GM12872 (cell line): ENCODE measurements around the gene WDR6.

Source experiments
- CTCF ChIP-seq: IDR thresholded peaks from 3 replicates; pipeline ENCODE4 v1.5.1; 2011; ENCODE audit warnings: low read depth, mild to moderate bottlenecking, low read length, moderate library complexity; ENCODE audit not compliant: insufficient read depth

WDR6 gene

GRCh38 chr3:49024449-49024848, 17.3 kb downstream of the WDR6 start:
- no peak for TF ChIP-seq CTCF

- no peak for TF ChIP-seq CTCF
Measured at GRCh38 chr3:49025005-49025792, 18.0 kb downstream of the WDR6 start.

- no peak for TF ChIP-seq CTCF
Measured at GRCh38 chr3:49025793-49026520, 18.8 kb downstream of the WDR6 start.

- TF ChIP-seq CTCF, result no peak
Measured at GRCh38 chr3:49026536-49026935, 19.3 kb downstream of the WDR6 start.

GRCh38 chr3:49027634-49028033, 20.4 kb downstream of the WDR6 start:
- TF ChIP-seq CTCF, result no peak

DNA sequence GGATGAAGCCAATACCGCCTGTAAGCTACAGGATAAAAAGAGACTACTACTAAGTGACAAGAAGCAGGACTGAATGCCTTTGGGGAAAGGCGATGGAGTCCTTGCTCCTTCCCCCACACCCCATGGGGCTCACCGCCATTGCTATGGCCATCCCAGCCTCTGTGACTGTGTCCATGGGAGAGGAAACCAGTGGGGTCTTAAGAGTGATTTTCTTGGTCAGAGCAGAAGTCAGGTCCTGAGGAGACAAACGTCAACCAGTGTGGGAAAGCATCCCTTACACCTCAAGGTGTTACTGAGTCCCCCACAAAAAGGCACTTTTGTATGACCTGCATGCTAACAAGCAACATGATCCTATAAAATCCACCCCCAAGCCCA, 21.1 kb downstream of the WDR6 start:
- no peak for TF ChIP-seq CTCF

- no peak for TF ChIP-seq CTCF
Measured at GRCh38 chr3:49028673-49029562, 21.7 kb downstream of the WDR6 start, which contains the start of gene IMPDH2. Gene IMPDH2, minus strand, starts transcription at chr3:49029398. Its CDS starts 48 bp downstream, at chr3:49029350.
